ENCODE results near the gene SMARCA2.

DNA sequence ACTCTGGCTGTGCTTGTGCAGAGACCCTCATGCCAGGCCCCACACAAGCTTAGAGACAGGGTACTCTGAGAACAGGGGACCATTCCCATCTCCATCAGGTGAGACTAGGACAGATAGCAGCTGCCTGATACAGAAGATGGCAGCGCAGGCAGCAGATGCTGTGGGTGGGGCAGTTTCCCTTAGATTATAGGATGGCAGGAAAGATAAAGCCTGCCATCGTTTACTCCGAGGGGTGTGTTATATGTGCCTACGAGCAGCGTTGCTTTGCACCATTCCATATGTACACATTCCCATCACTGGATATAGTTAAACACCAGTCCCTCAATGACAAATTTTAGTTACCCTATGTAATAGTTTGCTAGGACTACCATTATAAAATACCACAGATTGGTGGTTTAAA is 135.2 kb downstream of the SMARCA2 start:
- TF ChIP-seq FOXM1 (IDR thresholded peaks at IDR 0.05; ENCODE audit: borderline replicate concordance) (no peak), HDGF (IDR thresholded peaks at IDR 0.05; ENCODE audit: borderline replicate concordance) (no peak), ARNT (IDR thresholded peaks at IDR 0.05) (no peak), BHLHE40 (IDR thresholded peaks at IDR 0.05; ENCODE audit: borderline replicate concordance) (no peak)

Measured in HEK293T (cell line).